ENCODE results near the gene SERTAD3.
"Not testable (repeated sequence)": the region's sequence is repeated elsewhere in the genome, so short reads cannot be mapped to it uniquely, and the experiment has no call there.

SERTAD3 gene

DNA sequence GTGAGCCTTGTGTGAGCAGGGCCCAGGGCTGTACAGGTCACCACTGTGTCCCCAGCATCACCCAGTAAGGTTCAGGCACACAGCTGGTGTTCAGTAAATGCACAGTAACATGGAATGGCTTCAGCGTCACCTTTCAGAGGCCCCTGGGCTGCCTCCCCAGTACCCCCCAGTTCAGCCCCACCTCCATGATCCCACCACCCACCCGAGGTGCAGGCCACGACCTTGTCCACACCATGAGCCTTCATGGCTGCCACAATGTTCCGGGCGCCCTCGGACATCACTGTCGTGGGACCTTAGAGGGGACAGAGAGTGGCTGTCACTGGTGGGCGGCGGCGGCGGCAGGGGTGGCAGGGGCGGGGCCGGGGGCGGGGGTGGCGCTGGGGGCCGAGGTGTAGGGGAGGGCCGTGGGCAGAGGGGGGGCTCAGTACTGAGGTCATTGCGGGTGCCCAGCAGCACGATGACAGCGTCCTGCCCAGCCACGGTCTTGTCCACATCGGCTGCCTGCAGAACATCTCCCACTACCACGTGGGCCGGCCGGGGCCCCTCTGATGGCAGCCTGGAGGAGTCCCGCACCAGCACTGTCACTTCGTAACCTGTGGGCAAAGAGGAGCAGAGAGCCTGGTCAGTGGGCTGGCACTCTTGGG is 13.9 kb upstream of the SERTAD3 start:
- DNase-seq = no peak

- no peak for DNase-seq
Observed at GRCh38 chr19:40457048-40457447, 12.9 kb upstream of the SERTAD3 start.

DNA sequence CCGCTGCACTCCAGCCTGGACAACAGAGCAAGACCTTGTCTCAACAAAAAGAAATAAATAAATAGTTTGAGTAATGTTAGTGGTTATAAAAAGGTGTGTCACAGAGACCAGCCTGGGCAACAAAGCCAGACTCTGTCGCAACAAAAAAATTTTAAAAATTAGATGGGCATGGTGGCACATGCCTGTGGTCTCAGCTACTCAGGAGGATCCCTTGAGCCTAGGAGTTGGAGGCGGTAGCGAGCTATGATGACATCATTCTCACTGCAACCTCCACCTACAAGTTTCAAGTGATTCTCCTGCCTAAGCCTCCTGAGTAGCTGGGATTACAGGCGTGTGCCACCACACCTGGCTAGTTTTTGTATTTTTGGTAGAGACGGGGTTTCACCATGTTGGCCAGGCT is 9.8 kb upstream of the SERTAD3 start:
- not testable (repeated sequence) for DNase-seq

- DNase-seq = no peak
Observed at GRCh38 chr19:40453151-40453735, 9.1 kb upstream of the SERTAD3 start.

DNA sequence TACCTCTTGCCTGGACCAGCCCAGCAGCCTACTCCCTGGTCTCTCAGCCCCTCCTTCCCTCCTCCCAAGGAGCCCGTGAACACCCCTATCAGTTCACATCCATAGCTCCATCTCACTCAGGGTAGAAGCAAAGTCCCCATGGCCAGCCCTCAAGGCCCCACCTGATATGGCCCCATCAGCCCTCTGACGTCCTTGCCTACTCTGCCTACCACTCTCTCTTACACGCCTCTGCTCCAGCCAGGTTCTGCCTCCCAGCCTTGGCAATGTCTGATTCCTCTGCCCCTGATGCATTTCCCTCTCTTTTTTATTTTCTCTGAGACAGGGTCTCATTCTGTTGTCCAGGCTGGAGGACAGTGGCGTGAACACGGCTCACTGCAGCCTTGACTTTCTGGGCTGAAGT is 7.9 kb upstream of the SERTAD3 start:
- DNase-seq = no peak

- no peak for DNase-seq
Observed at GRCh38 chr19:40450664-40451063, 6.5 kb upstream of the SERTAD3 start.

DNA sequence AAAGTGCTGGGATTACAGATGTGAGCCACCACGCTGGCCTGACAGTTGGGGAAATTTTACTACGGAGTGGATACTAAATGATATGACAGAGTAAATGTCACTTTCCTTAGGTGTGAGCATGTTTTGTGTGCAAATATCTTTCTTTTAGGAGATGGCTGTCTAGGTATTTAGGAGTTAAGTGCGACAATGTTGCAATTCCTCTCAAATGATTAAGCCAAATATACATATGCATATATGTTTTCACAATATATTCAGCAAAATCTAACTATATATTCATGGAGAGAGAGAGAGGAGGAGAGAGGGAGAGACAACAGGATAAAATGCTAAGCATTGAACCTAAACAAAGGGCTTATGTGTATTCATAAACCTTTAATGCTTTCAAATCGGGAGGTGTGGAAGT is 5.4 kb upstream of the SERTAD3 start:
- no peak for DNase-seq

DNA sequence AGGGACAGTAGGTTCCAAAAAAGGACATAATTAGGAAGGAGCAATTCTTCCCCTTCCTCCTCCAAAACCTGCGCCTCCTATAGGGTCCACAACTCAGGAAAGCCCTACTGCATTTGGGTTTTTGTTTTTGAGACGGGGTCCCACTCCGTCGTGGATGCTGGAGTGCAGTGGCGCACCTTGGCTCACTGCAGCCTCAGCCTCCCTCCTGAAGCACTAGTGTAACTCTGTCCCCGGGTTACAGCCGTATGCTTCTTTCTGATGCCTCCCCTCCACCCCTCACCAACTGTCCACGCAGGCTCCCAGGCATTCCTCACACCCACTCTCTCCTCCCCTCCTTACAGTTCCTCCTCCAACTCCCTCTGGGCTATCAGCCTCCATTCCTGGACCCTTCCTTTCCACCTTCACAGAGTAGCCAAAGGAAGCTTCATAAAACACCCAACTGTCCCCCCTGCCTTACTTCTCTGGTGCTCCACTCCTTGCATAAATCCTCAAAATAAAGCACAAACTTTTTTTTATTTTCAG is 2.2 kb upstream of the SERTAD3 start:
- DNase-seq = no peak

- no peak for DNase-seq
Observed at GRCh38 chr19:40445780-40446262, 1.7 kb upstream of the SERTAD3 start.

DNA sequence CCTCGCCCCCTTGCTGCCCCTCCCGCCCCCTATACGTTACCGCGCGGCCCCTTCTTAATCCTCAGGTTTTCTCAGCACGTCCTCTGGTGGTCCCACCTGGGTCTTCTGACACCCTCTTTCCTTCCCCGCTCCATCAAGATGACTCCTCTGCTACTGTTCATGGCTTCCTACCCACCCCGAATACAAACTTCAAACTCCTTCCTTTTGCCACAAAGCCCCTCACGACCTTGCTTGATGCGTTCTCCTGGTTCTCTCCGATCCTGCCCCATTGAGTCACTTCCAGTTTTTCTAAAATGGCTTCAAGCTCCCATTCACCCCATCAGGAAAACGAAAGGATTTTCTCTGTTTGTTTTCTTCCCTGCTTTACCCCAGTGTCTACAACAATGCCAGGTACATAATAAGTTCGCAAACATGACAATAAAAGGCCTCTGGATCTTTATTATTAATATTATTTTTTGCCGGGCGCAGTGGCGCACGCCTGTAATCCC is 734 bp upstream of the SERTAD3 start:
- no peak for DNase-seq

DNA sequence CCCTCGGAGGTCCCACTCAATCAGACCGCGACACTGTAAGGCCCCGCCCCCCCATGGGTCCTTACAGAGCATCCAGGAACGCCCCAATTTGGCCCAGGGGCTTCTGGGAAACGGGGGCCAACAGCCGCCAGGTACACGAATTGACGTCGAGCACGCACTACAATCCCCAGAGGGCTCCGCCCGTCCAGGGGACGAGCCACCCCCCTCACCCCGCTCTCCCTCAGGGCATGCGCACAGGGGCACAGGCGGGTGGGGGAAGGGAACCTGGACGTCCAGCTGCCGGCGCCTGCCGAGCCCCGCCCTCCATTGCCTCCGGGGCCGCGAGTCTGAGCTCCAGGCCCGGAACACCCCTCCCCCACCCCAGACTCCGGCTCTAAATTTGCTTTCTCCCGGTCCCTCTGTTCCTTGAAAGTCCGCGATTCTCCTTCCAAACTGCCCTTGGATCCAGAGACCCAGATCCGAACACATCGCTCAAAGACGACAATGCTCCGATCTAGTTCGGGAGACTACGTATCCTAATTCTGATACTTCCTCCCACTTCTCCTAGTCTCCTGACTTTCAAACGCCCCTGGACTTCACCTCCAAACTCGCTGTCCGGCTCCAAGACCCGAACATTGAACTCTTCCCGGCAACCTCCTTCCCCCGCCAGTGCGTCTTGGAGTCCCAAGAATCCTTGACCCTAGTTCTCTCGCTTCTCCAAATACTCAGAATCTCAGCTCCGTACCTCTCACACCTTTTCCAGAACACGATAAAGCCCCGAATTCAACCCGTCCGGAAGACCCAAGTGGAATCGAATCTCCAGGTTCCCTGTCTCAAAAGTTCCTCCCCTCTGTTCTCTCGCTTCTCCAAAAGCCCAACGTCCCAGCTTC is 770 bp downstream of the SERTAD3 start:
- DNase-seq = peak; percentile 99

DNA sequence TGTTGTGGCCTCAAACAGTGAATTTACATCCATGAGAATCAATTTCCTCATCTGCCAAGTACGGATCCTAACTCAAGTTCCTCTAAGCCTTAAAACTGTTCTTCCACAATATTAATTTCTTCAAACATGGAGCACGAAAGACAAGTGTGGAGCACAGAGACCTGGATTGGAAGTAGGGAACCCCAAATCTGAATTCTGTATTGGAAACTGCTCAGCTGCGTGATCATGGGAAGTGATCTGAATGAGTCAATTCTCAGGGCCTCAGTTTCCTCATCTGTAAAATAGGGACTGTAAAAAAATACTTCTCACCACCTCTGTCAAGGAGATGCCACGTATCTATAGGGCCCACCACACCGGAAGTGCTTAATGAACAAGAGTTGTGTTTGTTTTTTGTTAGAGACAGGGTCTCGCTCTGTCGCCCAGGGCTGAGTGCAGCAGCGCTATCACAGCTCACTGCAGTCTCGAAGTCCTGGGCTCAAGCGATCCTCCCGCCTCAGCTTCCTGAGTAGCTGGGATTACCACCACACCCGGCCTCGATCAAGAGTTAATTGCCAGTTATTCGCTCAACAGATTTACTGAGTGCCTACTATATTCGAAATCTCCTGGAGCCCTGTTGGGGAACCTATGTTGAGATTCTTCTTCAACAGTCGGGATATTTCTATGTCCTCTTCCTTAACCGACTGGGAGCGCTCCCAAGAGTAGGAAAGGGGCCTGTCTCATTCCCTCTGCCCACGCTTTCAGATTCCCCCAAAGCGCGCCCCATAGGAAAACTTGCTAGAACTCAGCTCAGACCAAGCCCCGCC is 1.6 kb downstream of the SERTAD3 start:
- no peak for DNase-seq

DNA sequence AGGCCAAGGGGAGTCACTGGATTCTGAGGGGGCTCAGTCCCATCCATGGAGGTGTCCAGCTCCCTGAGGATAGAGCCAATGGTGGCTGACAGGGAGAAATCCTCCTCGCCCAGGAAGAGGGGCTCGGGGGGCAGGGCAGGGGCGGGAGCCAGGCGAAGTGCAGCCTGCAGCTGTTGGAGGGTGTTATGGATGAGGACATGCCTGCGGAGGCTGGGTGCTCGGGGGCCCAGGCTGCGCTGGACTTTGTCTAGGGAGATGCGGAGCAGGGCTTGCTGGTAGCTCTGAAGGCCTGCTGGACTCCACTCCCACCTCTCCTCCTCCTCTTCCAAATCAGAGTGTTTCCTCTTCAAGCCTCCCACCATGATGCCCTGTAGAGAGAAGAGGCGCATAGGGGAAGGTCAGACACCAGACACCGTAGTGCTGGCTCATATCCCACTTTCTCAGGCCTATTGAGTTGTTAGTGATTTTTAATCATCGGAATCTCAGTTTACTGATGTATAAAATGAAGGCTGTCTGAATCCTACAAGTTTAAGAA is 2.3 kb downstream of the SERTAD3 start:
- DNase-seq = no peak

DNA sequence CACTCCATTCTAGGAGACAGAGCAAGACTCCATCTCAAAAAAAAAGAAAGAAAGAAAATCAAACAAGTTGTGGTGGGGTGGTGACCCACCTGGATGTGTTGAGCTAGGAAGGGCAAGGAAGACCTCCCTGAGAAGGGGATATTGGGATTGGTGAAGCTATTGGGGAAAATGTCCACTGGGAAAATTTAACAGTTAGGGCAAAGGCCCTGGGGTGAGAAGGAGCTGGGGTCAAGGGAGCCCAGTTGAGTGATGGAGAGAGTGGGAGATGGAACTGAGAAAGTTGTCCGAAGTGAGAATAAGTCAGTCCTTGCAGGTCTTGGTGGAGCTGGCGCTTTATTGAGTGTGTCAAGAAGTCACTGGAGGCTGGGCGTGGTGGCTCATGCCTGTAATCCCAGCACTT is 5.9 kb downstream of the SERTAD3 start:
- no peak for DNase-seq

- peak; percentile 60 for DNase-seq
Observed at GRCh38 chr19:40433391-40434216, 10.5 kb downstream of the SERTAD3 start.

- DNase-seq = not testable (repeated sequence)
Observed at GRCh38 chr19:40432760-40433159, 11.4 kb downstream of the SERTAD3 start.

DNA sequence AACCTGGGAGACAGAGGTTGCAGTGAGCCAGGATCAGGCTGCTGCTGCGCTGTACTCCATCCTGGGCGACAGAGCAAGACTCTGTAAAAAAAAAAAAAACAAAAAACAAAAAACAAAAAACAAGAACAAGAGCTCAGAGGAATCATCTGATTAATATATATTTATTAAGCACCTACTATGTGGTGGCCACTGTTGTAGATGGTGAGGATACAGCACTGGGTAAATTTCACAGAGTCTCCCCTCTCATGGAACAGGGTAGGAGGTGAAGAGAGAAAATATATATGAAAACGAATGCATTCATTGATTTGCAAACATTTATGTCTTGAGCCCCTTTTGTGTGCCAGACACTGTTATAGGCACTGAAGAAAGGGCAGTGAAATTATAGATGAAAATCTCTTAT is 12.4 kb downstream of the SERTAD3 start:
- no peak for DNase-seq

GRCh38 chr19:40430242-40430641 is 13.9 kb downstream of the SERTAD3 start:
- DNase-seq = not testable (repeated sequence)

DNA sequence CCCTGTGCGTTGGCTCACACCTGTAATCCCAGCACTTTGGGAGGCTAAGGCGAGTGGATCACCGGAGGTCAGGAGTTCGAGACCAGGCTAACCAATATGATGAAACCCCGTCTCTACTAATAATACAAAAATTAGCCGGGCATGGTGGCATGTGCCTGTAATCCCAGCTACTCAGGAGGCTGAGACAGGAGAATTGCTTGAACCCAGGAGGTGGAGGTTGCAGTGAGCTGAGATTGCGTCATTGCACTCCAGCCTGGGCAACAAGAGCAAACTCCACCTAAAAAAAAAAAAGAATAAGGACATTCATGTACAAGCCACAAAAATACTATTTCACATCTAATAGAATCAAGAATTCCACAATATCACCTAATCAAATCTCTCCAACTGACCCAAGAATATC is 15.9 kb downstream of the SERTAD3 start:
- DNase-seq = not testable (repeated sequence)

DNA sequence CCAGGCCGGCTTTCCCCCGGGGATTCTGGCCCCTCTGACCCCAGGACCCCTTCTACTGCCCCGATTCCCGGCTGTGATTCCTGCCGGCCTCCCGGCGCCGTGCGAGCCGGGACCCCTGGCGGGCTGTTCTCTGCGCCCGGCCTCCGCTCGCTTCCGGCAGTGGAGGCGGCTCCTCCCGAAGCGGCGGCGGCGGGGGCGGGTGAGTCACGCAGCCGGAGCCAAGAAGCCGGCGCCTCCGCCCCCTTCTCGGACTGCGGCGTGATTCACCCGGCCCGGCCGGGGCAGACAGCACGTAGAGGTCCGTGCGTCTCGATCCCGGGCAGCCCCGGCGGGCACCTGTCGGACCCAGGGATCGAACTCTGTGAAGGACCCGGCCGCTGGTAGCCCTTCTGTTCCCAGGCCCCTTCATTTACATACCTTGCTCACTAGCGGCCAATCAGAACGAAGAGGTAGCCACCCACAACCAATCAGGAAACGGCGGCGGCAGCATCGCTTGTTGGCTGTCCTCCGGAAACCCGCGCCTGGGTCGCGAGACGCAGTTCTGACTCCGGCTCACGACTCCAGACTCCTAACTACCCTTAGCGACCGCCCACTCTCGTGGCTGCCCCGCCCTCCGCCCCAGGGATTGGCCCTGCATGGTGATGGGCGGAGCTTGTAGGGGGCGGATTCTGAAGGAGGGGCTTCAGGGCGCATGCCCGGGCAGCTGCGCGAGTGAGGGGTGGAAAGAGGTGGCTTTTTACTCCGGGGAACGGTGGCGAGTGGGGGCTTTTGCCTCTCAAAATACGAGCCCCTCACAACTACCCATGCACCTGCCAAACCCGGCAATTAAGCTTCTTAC is 18.5 kb downstream of the SERTAD3 start, which contains the start of gene SERTAD1:
TSS of gene SERTAD1 (minus strand) at position 543 of the 838 bp plus-strand sequence. CDS start 2,446 bp downstream, outside the sequence.
- DNase-seq = peak; percentile 99
